Activated CD4-positive, alpha-beta T cell treated with anti-CD3 and anti-CD28 coated beads for 36 hours (primary cell): ENCODE results near the gene ATP13A1. TPM values are rescaled to one million over a fixed set of nuclear protein-coding genes. Genes with fewer than 3 reads are reported as not detected.
"Not testable (repeated sequence)": the region's sequence is repeated elsewhere in the genome, so short reads cannot be mapped to it uniquely, and the experiment has no call there.

ENCODE experiments used
- ATAC-seq: fragments of 200-7000 bp; cut with Tn5 transposase; one replicate; pipeline ENCODE4 v1.10.0; 2021; ENCODE audit warnings: mild to moderate bottlenecking, moderate library complexity
- CTCF ChIA-PET: fragments of 350-600 bp; sonication (Branson Sonifier 250); formaldehyde crosslinking; loops from one replicate; lab custom pipeline; 2021; ENCODE audit warnings: antibody characterized with exemption; lab: Charles Lee
- POLR2A ChIA-PET: fragments of 350-600 bp; sonication (Branson Sonifier 250); formaldehyde crosslinking; loops from one replicate; lab custom pipeline; 2021; ENCODE audit warnings: antibody characterized with exemption, inconsistent platforms; lab: Charles Lee
- DNase-seq: peaks from one replicate; pipeline ENCODE4 v3.0.0-alpha.2; 2020
- H3K27ac Mint-ChIP-seq: one replicate; pipeline ENCODE4 v1.8.0; 2021; ENCODE audit warnings: mixed read lengths
- H3K27me3 Mint-ChIP-seq: one replicate; pipeline ENCODE4 v1.8.0; 2021; ENCODE audit warnings: mixed read lengths
- H3K36me3 Mint-ChIP-seq: one replicate; pipeline ENCODE4 v1.8.0; 2021; ENCODE audit warnings: low read depth, mixed read lengths
- H3K4me1 Mint-ChIP-seq: one replicate; pipeline ENCODE4 v1.8.0; 2021; ENCODE audit warnings: mixed read lengths
- H3K4me3 Mint-ChIP-seq: one replicate; pipeline ENCODE4 v1.8.0; 2021; ENCODE audit warnings: mild to moderate bottlenecking, moderate library complexity, mixed read lengths
- H3K9me3 Mint-ChIP-seq: one replicate; pipeline ENCODE4 v1.8.0; 2021; ENCODE audit warnings: low read depth, mixed read lengths
- intact Hi-C, 2 experiments: fragments of 100-400 bp; cut with DNase I in 1 of 2; cut with micrococcal nuclease in 1 of 2; formaldehyde crosslinking; loops; one replicate each; pipeline versions ENCODE4 v1.14.2 to v1.15.1; 2022 to 2024; cut with DNase I, micrococcal nuclease
- total RNA-seq, 2 experiments: library from RNA; stranded (reverse); gene quantifications; one replicate each; pipeline ENCODE4 v1.2.3, GENCODE V29; 2021

The ATP13A1 gene
- total RNA-seq, 2 experiments from 2014 or later: 61.8 to 71.2 TPM

GRCh38 chr19:19600793-19601330 lies 62.6 kb downstream of the ATP13A1 start:
- intact Hi-C loops: no loop called here

GRCh38 chr19:19598728-19599451 lies 64.6 kb downstream of the ATP13A1 start:
- Mint-ChIP-seq H3K4me1 (peaks cover 88% of the 10 kb centered on the region), H3K36me3 (peaks cover 31% of the 10 kb centered on the region), H3K4me3 (peak overlapping the region; percentile 67), H3K27ac (peak overlapping the region; percentile 97)
- intact Hi-C loops: loop anchor here (1.0 to 10.0 kb wide), 16 partner anchors 7 to 1423 kb away; partner anchors contain the start of genes PBX4 (in 2 of the 2), ZNF101 (in 2 of the 2), ATP13A1 (in 1 of the 2) and GMIP (in 1 of the 2)
- not testable (repeated sequence) for H3K9me3 Mint-ChIP-seq, H3K27me3 Mint-ChIP-seq
- ChIA-PET POLR2A (interaction anchor here (1.0 kb wide), 1 partner anchor 11 kb away, joined by 3 read pairs; no protein-coding TSS in a partner anchor), CTCF (interaction anchor here (0.7 to 1.0 kb wide), 2 partner anchors 25 to 45 kb away, joined by 3 to 6 read pairs; no protein-coding TSS in a partner anchor)
- DNase-seq (peak; percentile 78), ATAC-seq (peak; percentile 62)

More at GRCh38 chr19:19600793-19601330, 62.6 kb downstream of the ATP13A1 start:
- H3K27ac Mint-ChIP-seq: peak overlapping the region; percentile 91
- CTCF ChIA-PET: interaction anchor here (0.7 to 2.6 kb wide), 3 partner anchors 47 to 126 kb away, joined by 3 to 11 read pairs (median 3); no protein-coding TSS in a partner anchor
- H3K9me3 Mint-ChIP-seq: no peaks in the 10 kb centered on the region
- DNase-seq: peak; percentile 37
- H3K27me3 Mint-ChIP-seq: no peaks in the 10 kb centered on the region
- H3K36me3 Mint-ChIP-seq: peaks cover 25% of the 10 kb centered on the region
- peak overlapping the region; percentile 27 for H3K4me3 Mint-ChIP-seq
- H3K4me1 Mint-ChIP-seq: peaks cover 78% of the 10 kb centered on the region
- no peak for ATAC-seq
- POLR2A ChIA-PET: interaction anchor here (0.6 to 0.7 kb wide), 2 partner anchors 50 to 221 kb away, joined by 4 to 5 read pairs; partner anchors contain the start of gene ZNF506

GRCh38 chr19:19597809-19598306 lies 65.6 kb downstream of the ATP13A1 start:
- ATAC-seq: peak; percentile 66
- Mint-ChIP-seq H3K9me3 (no peaks in the 10 kb centered on the region), H3K36me3 (peaks cover 34% of the 10 kb centered on the region), H3K4me3 (peak overlapping the region; percentile 67), H3K27ac (peak overlapping the region; percentile 97), H3K27me3 (no peaks in the 10 kb centered on the region), H3K4me1 (peaks cover 82% of the 10 kb centered on the region)
- intact Hi-C loops: loop anchor here (1.0 to 10.0 kb wide), 14 partner anchors 8 to 1424 kb away; partner anchors contain the start of genes PBX4 (in 2 of the 2), GMIP (in 1 of the 2), SLC25A42 (in 1 of the 2) and ZNF101 (in 1 of the 2)
- peak; percentile 70 for DNase-seq
- POLR2A ChIA-PET: no interaction called here
- CTCF ChIA-PET: interaction anchor here (1.0 kb wide), 1 partner anchor 44 kb away, joined by 6 read pairs; no protein-coding TSS in a partner anchor

Other genes with a start within 250 kb of the ATP13A1 start
- 1 to 10 TPM; 3.8 to 4.4 TPM for gene TSSK6, start 148.1 kb downstream of the ATP13A1 start, total RNA-seq
- gene NDUFA13, start 147.5 kb downstream of the ATP13A1 start, total RNA-seq: 100 to 1,000 TPM; 310 to 323 TPM
- 10 to 100 TPM; 10.7 to 11.4 TPM for gene YJEFN3, start 134.8 kb downstream of the ATP13A1 start, total RNA-seq
- gene CILP2, start 125.4 kb downstream of the ATP13A1 start, total RNA-seq: under 1 TPM; 0.19 to 0.27 TPM
- 10 to 100 TPM; 19.4 to 21.2 TPM for gene PBX4, start 45.0 kb downstream of the ATP13A1 start, total RNA-seq
- 10 to 100 TPM; 21.6 to 33.2 TPM for gene LPAR2, start 35.5 kb downstream of the ATP13A1 start, total RNA-seq
- gene GMIP, start 20.0 kb downstream of the ATP13A1 start, total RNA-seq: 10 to 100 TPM; 54.9 to 56.6 TPM
- 10 to 100 TPM; 63.9 to 70.8 TPM for gene ZNF101, start 5.2 kb upstream of the ATP13A1 start, total RNA-seq
- gene ZNF14, start 69.4 kb upstream of the ATP13A1 start, total RNA-seq: 1 to 10 TPM; 9.2 TPM
- 10 to 100 TPM; 33.3 to 41.3 TPM for gene ZNF506, start 158.1 kb upstream of the ATP13A1 start, total RNA-seq
- gene ZNF253, start 202.2 kb upstream of the ATP13A1 start, total RNA-seq: 10 to 100 TPM; 16.1 to 25.1 TPM
- 10 to 100 TPM; 21.7 to 22.3 TPM for gene ZNF93, start 237.3 kb upstream of the ATP13A1 start, total RNA-seq